IPS DF 4.7 (cell line): ENCODE results near the gene INPP5B.
"Not testable (repeated sequence)": the region's sequence is repeated elsewhere in the genome, so short reads cannot be mapped to it uniquely, and the experiment has no call there.

Experiments
- DNase-seq: peaks from one replicate; pipeline ENCODE4 v3.0.0-alpha.2; 2013; ENCODE audit warnings: low spot score; ENCODE audit errors: extremely low read depth

INPP5B gene

DNA sequence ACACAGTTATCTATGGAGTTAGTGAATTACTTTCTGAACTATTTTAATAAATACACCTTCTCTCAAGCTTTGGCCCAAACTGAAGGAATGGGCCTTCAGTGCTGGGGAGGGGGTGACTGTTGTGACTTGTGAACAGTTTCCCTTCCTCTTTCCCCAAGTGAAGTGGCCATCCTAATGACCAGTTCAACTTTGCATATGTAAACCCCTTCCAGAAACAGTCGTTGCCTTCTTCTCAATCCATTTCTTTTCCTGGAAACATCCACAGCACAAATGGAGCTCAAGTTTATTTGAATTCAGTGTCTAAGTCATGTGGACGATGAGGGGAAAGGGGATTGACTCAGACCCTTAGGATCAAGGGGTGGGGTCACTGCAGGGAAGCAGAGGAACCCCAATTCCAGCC is 1.3 kb upstream of the INPP5B start:
- no peak for DNase-seq

DNA sequence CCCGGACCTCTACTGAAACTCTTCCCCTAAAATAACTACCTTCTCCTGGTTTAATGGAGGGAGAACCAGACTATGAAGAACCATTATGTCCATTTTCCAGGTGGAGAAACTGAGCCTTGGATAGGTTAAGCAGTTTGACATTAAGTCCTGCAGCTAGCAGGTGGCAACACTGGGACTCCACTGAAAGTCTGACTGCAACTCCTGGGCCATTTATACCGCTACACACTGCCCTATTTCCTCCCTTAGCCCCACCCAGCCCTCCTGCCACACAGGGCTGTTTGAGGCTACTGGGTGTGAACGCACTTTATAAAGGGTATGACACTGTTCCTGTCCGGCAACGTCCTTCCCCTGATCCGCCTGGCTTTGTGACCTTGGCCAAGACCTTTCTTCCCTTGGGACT is 511 bp upstream of the INPP5B start:
- no peak for DNase-seq

DNA sequence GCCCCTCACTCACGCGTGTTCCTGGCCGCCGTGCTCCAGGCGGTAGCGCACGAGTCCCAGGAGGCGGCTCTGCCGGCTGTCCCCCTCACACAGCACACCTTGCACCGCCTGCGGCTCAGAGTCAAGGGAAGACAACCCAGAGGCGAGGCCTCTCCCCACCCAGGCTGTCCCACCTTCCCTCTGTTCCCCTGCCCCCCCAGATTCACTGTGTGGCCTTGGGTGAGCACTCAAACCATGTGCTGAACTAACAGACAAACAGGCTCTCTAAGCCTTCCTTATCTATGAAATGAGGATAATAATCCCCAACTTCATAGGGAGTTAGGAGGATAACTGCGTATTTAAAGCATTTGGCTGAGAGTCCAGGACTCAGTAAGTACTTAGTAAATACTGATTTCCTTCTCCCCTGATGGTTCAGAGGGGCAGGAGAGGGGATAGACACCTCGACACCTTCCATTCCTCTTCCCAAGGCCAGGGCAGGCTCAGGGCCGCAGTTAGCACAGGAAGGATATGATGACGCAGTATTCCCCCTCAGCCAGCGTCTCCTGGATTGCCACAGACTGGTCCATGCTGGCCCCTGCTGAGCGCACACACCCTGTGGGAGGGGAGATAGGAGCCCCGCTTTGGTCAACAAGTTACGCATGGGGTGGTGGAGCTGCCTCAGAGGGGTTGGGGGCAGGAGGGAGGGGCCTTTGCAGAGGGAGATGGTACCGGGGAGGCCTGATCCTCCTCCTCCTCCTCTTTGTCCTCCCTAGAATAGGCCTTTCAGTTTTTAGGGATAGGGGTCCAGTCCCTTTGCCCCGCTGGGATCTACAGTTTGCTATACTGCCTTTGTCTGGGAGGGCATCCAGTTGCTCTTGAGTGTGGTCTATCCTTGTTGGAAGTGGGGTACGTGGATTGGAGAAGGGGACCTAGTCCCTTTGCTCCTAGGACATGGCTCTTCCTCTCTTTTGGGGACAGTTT is 830 bp downstream of the INPP5B start:
- no peak for DNase-seq

DNA sequence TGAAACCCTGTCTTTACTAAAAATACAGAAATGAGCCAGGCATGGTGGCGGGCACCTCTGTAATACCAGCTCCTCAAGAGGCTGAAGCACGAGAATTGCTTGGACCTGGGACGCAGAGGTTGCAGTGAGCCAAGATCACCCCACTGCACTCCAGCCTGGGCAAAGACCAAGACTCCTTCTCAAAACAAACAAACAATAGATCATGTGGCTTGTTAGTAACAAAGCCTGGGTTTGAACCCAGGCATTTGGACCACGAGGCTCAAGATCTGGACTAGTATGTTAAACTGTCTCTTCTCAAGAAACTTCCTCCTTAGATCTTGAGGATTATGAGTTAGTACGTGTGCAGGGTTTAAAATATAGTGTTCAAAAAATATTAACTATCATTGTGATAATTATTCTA is 1.6 kb downstream of the INPP5B start:
- no peak for DNase-seq

DNA sequence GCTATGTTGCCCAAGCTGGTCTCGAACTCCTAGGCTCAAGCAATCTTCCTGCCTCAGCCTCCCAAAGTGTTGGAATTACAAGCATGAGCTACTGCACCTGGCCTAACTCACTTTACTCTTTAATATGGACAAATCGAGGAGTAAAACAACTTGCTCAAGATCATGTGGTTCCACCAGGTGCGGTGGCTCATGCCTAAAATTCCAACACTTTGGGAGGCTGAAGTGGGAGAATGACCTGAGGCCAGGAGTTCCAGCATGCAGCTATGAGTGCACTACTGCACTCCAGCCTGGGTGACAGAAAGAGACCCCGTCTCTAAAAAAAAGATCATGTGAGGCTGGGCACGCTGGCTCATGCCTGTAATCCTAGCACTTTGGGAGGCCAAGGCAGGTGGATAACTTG is 2.0 kb downstream of the INPP5B start:
- DNase-seq: no peak

DNA sequence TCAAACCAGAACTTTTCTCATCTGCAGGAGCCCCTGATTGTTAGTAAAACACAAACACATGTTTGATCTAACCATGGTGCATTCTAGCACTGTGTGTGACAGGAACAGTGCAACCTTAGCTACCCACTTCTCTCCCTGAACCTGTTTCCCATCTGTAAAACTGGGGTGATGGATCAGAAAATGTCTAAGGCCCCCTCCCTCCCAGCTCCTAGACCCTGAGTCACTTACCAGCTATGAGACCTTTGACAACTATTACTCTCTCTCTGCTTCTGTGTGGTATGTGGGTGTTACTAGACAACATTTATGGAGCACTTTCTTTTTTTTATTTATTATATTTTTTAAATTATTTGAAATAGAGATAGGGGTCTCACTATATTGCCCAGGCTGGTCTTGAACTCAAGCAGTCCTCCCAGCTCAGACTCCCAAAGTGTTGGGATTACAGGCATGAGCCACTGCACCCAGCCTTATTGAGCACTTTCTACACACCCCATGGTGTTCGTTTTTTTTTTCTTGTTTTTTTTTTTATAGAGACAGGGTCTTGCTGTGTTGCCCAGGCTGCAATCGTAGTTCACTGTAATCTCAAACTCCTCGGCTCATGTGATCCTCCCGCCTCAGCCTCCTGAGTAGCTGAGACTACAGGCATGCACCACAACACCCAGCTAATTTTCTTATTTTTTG is 2.6 kb downstream of the INPP5B start:
- DNase-seq: no peak

DNA sequence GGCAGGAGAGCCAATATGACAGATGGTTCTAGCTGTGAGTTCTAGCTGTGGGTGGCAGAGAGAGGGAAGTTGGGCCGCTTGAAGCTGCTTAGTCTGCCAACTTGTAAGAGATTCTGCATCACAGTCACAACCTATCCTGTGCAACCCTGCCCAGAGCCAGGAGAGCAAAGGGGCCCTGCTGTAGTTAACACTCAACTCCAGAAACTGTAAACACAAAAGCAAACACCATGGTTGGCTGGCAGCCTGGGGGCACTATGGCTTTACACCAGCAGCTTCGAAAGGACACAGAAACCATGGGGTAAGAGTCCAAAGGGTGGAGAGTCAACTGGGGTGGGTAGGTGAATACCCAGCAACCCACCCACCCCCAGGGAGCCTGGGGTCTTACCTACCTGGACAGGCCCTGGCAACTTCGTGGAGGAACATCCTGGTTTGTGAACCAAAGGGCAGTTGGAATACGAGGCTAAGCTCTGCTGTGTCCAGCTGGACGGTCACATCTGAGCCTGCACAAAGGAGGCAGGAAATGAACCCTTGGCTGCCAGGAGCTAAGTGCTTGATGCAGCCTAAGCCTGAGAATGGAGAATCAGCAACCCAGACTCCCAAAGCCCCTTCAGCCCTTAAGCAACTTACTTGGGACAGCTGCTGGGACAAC is 6.4 kb downstream of the INPP5B start:
- DNase-seq: no peak

DNA sequence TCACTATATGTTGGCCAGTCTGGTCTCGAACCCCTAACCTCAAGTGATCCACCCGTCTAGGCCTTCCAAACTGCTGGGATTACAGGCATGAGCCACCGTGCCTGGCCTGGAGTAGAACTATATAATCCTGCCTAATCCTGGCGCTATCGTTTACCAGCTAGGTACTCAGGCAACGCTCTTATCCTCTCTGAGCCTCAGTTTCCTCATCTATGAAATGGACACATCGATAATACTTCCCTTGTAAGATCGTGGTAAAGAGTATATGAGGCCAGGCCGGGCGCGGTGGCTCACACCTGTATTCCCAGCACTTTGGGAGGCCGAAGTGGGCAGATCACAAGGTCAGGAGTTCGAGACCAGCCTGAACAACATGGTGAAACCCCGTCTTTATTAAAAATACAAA is 10.1 kb downstream of the INPP5B start:
- not testable (repeated sequence) for DNase-seq

DNA sequence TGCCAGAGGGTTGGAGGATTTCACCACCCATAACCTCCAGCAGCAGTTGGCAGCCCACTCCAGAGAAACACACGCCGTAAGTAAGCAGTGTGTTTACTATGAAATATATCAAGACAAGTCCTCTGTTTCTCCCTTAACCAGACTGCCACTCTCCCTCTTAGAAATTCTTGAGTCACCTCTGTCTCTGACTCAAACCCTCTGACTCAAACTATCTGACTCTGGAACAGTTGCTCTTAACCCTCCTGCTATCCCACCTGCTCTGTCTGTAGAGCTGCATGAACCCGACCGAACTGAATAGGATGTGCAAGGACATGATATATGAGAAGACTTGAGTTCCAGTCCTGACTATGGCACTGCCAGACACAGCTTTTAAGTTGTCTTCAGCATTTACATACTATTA is 14.1 kb downstream of the INPP5B start:
- no peak for DNase-seq

DNA sequence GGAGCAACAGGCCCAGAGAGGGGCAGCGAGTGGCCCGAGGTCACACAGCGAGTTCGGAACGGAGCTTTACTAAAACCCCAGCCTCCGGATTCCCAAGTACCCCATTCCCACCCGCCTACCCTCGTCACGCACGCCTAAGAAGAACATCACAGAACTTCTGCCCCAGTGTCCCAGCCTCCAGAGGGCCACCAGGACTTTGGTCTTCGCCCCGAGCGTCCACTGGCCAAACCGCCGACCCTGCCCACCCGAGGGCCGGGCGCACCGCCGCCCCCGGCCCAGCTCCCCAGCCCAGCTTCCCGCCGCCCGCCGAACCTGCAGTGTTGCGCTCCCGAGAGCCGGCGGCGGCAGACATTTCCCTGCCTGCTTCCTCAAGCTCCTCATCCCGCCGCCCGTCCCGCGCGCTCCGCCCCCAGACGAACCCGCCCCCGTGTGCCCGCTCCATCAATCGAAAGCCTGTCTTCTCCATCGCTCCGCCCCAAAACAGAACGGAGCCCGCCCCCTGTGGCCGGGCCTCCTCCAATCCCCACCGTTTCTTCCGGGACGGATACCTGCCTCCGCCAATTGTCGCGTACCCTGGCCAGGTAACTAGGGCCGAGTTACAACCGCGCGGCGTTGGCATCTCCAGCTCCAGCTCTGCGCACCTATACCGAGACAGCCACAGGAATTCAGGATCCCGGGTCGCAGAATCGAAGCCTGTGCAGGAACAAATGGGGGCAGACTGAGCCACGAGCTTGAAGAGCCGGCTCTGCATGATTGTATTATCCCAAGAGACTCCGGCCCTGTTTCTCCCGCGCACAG is 15.3 kb downstream of the INPP5B start:
- peak; percentile 94 for DNase-seq

DNA sequence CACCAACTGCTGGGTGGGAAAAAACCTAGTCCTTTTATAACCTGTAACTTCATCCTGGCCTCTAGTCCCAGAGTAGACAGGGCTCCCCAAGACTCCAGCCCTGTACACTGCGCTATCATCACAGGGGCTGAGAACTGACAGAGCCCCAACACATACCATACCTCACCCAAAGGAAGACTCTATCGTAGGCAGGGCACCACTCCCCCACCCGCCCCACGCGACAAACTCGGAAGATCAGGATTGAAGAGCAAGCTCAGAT is 15.8 kb downstream of the INPP5B start:
- no peak for DNase-seq

DNA sequence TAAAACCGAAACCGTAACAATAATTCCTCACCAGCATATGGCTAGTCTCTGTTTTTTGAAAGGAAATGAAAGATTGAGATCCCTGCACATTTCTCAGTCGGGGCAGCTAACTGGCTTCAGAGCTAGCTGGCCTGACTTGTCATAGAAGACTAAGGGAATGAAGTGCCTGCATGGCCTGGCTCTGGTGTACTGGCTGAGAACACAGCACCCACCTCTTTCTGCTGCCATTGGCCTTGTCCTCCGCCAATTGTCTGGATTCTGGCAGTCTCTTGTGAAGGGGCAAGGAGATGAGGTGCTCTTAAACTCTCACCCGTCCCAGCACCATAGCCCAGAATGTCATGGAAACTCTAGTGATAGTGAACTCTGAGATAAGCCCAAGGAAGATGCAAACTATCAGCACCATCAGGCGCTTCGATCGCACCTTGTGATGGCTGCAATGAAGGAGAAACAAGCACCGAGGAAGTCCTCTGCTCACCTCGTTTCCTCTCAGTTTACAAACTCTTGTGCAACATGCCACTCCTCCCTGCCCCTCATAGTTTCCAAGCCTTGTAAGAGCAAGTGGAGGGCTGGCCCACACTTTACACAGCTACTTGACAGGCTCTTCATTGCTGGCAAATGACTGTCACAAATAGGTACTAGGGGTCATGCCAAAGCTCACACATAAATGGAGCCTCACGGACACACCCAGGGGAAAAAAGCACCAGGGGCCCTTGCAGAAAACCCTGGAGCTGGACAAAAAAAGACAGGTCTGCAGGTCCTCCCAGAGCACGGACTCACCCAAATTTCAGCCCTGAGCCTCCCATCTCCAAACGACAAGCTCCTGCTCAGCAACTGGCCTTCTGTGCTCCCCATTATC is 16.4 kb downstream of the INPP5B start:
- DNase-seq: no peak

DNA sequence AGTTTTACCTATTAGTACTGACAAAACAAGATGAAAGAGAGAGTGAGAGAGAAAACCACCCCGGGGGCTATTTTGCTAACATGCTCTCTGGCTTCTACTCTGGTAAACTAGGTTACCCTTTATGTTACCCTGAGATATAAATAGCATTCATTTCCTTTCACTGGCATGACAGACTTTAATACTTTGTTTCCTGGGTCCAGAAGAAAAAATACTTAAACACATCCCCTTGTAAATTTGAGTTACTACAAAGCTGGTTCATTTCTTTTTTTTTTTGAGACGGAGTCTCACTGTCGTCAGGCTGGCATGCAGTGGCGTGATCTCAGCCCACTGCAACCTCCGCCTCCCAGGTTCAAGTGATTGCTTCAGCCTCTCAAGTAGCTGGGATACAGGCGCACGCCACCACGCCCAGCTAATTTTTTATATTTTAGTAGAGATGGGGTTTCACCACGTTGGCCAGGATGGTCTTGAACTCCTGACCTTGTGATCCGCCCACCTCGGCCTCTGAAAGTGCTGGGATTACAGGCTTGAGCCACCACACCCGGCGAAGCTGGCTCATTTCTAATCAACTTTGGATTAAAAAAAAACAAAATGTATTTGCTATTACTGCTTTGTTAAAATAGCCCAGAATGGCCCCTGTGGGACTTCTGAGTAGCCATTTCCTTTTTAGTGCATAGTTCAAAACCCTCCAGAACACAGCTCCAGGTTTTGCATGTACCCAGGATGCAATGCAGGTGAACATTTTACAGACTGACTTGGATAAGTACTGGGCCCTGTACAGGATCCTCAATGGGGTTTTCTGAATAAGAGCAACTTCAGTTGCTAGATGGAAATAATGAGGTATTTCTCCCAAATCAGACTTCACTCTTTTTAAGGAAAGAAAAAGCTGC is 20.6 kb downstream of the INPP5B start:
- no peak for DNase-seq

DNA sequence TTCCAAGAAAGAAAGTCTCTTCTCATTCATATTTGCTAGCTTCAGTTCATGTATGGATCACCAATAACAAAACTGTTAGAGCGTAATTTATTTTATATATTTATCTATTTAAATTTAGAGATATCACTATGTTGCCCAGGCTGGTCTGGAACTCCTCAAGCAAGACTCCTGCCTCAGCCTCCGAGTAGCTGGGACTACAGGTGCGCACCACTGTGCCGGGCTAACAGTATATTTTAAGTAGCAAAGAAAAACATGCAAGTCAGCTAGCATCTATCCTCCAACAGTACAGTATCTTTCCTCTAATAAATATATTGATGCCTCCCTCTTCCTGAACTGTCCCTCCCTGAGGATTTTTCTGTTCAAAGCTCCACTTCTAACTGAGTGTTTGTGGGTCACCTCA is 21.5 kb downstream of the INPP5B start:
- DNase-seq: no peak

DNA sequence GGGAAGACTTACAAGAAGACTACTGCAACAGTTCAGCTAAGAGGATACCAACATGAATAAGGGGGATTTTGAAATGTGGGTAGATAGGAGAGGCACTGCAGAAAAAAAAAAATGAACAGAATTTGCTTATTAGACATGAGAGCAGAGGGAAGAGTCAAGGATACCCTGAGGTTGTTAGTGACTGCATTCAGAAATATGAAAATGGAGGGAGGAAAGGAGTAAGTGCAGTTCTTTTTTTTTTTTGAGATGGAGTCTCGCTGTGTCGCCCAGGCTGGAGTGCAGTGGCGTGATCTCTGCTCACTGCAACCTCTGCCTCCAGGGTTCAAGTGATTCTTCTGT is 23.3 kb downstream of the INPP5B start:
- no peak for DNase-seq

DNA sequence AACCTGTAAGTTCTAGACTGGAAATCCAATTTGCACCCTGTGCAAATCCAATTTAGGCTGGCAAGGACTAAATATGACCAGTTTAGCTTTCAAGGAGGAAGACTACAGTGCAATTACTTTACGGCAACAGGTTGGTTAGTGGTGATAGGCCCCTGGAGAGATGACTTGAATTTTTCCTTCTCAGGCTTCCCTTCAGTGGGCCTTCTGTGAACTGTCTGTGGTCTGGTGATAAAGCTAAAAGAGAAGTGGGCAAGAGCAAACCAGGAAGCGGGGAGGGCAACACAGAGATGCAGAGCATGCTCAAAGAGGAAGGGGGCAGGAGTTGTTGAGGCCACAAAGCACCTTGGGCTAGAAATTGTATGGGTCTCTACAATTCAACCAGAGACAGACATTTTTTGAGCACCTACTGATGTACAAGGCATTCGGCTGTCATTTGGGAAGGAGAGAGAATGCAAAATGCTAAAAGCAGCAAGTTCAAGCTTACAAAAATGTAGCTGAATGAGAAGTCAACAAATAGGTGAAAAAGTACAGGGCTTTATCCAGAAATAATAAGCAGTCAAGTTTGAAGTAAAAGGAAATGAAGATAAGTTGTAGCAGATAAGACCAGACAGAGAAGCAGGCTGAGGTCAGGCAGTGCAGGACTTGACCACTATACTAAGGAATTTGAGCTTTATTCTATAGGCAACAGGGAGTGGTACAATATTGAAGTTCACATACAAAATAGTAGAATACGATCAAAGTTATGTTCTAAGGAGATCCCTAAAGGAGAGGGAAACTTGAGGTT is 23.9 kb downstream of the INPP5B start:
- no peak for DNase-seq

DNA sequence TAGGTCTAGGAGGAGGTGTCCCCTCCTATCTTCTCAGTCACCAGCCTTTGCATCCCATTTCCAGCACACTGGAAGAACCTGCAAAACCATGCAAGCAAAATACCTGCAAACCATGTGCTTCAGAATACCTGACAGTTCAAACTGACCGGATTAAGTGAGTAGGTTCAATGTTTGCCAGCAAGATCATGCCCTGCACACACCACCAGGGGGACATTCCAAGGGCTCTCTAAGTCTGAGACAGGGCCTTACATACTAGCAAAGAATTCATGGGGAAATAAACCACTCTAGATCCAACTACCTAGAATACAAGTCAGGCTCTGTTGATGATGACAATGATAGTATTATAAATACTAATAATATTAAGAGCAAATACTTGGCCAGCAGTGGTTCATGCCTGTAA is 27.6 kb downstream of the INPP5B start:
- DNase-seq: no peak

DNA sequence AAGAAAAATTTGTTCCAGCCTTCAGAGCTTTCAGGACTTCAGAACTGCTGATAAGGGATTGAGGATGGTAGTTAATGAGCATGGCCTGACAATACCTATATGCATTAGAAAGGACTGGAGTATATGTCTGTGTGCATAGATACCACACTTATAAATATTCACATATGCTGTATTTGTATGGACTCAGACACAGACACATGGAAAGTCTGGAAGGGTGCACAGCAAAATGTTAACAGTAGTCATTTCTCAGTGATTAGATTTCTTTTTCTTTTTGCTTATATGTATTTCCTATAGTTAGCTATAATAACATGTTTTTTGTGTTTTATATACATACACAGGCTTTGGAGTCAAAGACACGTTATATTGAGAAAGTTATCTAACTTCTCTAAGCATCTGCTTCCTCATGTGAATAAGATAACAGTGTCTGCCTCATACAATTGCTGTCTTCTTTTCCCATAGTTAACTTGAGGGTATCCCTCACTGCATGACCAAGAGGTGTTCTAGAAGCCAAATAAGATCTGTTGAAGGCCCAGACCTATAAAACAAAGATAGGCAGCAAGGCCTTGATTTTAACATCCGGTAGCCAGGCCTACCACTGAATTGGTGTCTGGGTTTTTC is 31.3 kb downstream of the INPP5B start:
- DNase-seq: no peak
